NT2/D1 (cell line): ENCODE results near the gene GRM5.

Source experiments
- DNase-seq: peaks from one replicate; pipeline ENCODE4 v3.0.0-alpha.2; 2011; ENCODE audit warnings: low read depth, low spot score
- H3K27me3 ChIP-seq: 2 replicates; pipeline ENCODE4 v1.6.0; 2011; ENCODE audit warnings: mild to moderate bottlenecking; ENCODE audit not compliant: insufficient read length, insufficient read depth
- H3K36me3 ChIP-seq: 2 replicates; pipeline ENCODE4 v1.6.1; 2011; ENCODE audit warnings: mild to moderate bottlenecking, low read length, mixed read lengths; ENCODE audit not compliant: insufficient read depth, insufficient read length
- H3K4me1 ChIP-seq: 2 replicates; pipeline ENCODE4 v1.5.1; 2011; ENCODE audit not compliant: insufficient read depth, insufficient read length
- H3K4me3 ChIP-seq: 2 replicates; pipeline ENCODE4 v1.5.1; 2011; ENCODE audit warnings: low read depth; ENCODE audit not compliant: insufficient read length
- H3K9ac ChIP-seq: 2 replicates; pipeline ENCODE4 v1.6.0; 2011; ENCODE audit warnings: low read depth; ENCODE audit not compliant: insufficient read length
- H3K9me3 ChIP-seq: 2 replicates; pipeline ENCODE4 v1.5.1; 2011; ENCODE audit warnings: mild to moderate bottlenecking, low read length; ENCODE audit not compliant: insufficient read depth
- SUZ12 ChIP-seq: IDR thresholded peaks from 2 replicates; pipeline ENCODE4 v1.6.1; 2011; ENCODE audit not compliant: insufficient read length, insufficient read depth; ENCODE audit errors: extremely low read depth
- YY1 ChIP-seq: IDR thresholded peaks from 2 replicates; pipeline ENCODE4 v1.6.1; 2011; ENCODE audit not compliant: insufficient read length, insufficient read depth
- ZNF274 ChIP-seq: IDR thresholded peaks from 2 replicates; pipeline ENCODE4 v1.6.1; 2011; ENCODE audit warnings: mild to moderate bottlenecking, low read depth, low read length

The GRM5 gene

GRCh38 chr11:88507771-88508417 lies 557.9 kb downstream of the GRM5 start:
- no peak for TF ChIP-seq SUZ12
- TF ChIP-seq ZNF274 = no peak
- no peak for TF ChIP-seq YY1
- Histone ChIP-seq H3K4me3 (no peak overlapping the region), H3K9ac (no peak overlapping the region), H3K27me3 (no peaks in the 10 kb centered on the region), H3K4me1 (no peaks in the 10 kb centered on the region), H3K9me3 (no peaks in the 10 kb centered on the region), H3K36me3 (no peaks in the 10 kb centered on the region)
- DNase-seq = no peak

DNA sequence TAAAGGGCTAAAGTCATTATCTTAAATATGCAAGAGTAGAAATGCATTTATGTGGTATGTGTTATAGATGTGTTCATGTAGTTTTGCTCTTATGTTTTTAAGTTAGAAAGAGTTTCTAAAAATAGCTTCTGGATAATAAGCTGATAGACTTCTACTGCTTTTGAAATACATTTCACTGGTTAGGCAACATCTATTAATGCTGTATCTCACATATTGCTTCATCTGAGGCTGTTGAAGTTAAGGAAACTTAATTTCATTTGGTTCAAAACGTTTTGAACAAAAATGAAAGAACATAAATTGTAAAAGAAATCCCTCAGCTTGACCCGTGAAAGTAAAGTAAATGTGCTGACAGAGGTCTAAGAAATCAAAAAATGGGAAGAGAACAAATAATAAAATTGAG lies 564.2 kb downstream of the GRM5 start:
- Histone ChIP-seq H3K4me1 (no peaks in the 10 kb centered on the region), H3K4me3 (no peak overlapping the region), H3K9ac (no peak overlapping the region), H3K9me3 (no peaks in the 10 kb centered on the region), H3K36me3 (no peaks in the 10 kb centered on the region), H3K27me3 (no peaks in the 10 kb centered on the region)
- DNase-seq = no peak
- TF ChIP-seq YY1 (no peak), SUZ12 (no peak), ZNF274 (no peak)

GRCh38 chr11:88495836-88496235 lies 569.9 kb downstream of the GRM5 start:
- Histone ChIP-seq H3K27me3 (no peaks in the 10 kb centered on the region), H3K9me3 (no peaks in the 10 kb centered on the region), H3K4me1 (no peaks in the 10 kb centered on the region), H3K36me3 (no peaks in the 10 kb centered on the region), H3K4me3 (no peak overlapping the region), H3K9ac (no peak overlapping the region)
- no peak for DNase-seq
- TF ChIP-seq YY1 (no peak), ZNF274 (no peak), SUZ12 (no peak)

- Histone ChIP-seq H3K36me3 (no peaks in the 10 kb centered on the region), H3K4me1 (no peaks in the 10 kb centered on the region), H3K4me3 (no peak overlapping the region), H3K9me3 (no peaks in the 10 kb centered on the region), H3K9ac (no peak overlapping the region), H3K27me3 (no peaks in the 10 kb centered on the region)
- no peak for TF ChIP-seq ZNF274
- no peak for TF ChIP-seq SUZ12
- TF ChIP-seq YY1 = no peak
- no peak for DNase-seq
Measured at GRCh38 chr11:88494848-88495247, 570.9 kb downstream of the GRM5 start.

- H3K9me3 ChIP-seq = no peaks in the 10 kb centered on the region
- H3K27me3 ChIP-seq = no peaks in the 10 kb centered on the region
- H3K36me3 ChIP-seq = no peaks in the 10 kb centered on the region
- no peak for DNase-seq
- no peak overlapping the region for H3K4me3 ChIP-seq
- no peak overlapping the region for H3K9ac ChIP-seq
- TF ChIP-seq SUZ12 (no peak), ZNF274 (no peak), YY1 (no peak)
- H3K4me1 ChIP-seq = no peaks in the 10 kb centered on the region
Measured at GRCh38 chr11:88491674-88492073, 574.1 kb downstream of the GRM5 start.

DNA sequence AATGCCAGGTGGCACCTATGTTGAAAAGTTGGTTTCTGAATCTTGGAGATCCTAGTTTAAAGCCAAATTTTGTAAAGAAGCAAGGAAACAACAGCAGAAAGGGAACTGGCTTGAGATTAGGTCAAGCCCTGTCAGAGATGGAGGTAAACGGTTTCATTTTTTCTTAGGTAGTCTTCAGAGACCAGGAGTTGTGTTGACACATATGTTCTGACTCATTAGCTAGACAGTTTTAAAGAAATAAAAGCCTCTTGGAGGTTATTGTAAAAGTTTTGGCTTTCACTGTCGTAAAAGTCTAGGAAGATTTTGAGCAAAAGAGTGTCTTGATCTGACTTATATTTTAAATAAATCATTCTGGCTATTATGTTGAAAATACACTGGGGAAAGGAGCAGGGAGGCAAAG lies 576.8 kb downstream of the GRM5 start:
- no peaks in the 10 kb centered on the region for H3K4me1 ChIP-seq
- no peak for TF ChIP-seq YY1
- TF ChIP-seq SUZ12 = no peak
- TF ChIP-seq ZNF274 = no peak
- H3K9ac ChIP-seq = no peak overlapping the region
- DNase-seq = no peak
- no peak overlapping the region for H3K4me3 ChIP-seq
- H3K9me3 ChIP-seq = no peaks in the 10 kb centered on the region
- H3K27me3 ChIP-seq = no peaks in the 10 kb centered on the region
- H3K36me3 ChIP-seq = no peaks in the 10 kb centered on the region

DNA sequence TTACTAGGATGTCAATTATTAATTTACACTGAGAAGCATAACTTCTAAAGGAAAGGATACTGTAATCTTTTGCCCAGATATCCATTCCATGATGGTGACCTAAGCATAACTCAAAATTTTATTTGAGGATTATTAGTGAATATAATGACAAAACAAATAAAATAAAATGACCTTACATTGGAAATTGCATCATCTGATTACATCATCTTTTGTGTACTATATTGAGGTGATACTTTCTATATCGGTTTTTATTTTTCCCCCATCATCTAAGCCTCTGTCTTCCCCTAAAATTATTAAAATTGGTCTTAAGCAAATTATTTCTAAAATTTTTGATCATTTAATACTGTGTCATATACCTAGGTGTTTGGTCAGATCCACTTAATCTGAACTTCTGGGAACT lies 578.1 kb downstream of the GRM5 start:
- no peak for TF ChIP-seq ZNF274
- TF ChIP-seq SUZ12 = no peak
- TF ChIP-seq YY1 = no peak
- Histone ChIP-seq H3K9ac (no peak overlapping the region), H3K36me3 (no peaks in the 10 kb centered on the region), H3K4me3 (no peak overlapping the region), H3K27me3 (no peaks in the 10 kb centered on the region), H3K9me3 (no peaks in the 10 kb centered on the region), H3K4me1 (no peaks in the 10 kb centered on the region)
- DNase-seq = no peak

DNA sequence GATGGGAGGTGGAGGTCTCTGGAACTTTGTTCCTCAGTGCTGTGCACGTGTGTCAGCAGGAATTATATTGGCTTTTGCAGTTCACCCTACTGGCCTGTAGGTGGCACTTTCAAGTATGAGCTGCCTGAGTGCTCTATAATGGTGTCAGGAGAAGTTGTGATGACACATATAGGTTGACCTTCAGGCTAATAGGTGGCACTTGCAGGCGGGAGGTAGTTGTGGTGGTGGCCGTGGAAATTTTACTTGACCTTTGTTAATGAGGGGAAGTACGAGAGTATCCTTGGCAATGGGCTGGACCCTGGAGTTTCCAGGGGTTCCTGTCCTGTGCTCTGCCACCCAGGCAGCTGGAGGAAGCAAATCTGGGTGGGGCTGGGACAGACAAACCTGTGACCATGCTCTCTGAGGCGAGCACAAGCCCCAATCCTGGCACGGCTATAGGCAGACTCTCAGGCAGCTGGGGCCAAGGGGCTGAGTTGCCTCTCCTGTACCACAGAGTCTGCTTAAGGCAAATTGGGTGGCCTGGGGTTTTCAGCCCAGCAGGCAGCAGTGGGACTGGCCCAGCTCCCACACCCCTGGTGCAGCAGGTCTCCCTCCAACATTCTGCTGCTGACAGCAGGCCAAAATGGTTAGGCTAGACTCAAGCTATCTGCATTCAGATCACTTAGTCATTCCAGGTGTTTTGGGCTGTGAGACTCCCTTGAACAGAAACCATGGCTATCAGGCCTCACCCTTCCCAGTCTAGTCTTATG lies 580.7 kb downstream of the GRM5 start:
- H3K4me1 ChIP-seq = no peaks in the 10 kb centered on the region
- H3K4me3 ChIP-seq = no peak overlapping the region
- DNase-seq = peak; percentile 27
- no peak overlapping the region for H3K9ac ChIP-seq
- no peak for TF ChIP-seq ZNF274
- no peak for TF ChIP-seq SUZ12
- TF ChIP-seq YY1 = no peak
- H3K9me3 ChIP-seq = no peaks in the 10 kb centered on the region
- H3K27me3 ChIP-seq = no peaks in the 10 kb centered on the region
- no peaks in the 10 kb centered on the region for H3K36me3 ChIP-seq
